GM19455 (cell line): Measurements from ENCODE around the gene THAP4.

Experiments used
- ATAC-seq: cut with Tn5 transposase; IDR thresholded peaks from one replicate; pipeline ENCODE4 v1.9.1; 2021; ENCODE audit not compliant: unreplicated experiment

The THAP4 gene

GRCh38 chr2:241639385-241639784, 2.4 kb upstream of the THAP4 start:
- ATAC-seq, result no peak

- no peak for ATAC-seq
Observed at GRCh38 chr2:241638940-241639339, 2.0 kb upstream of the THAP4 start.

- peak; percentile 24 for ATAC-seq
Observed at GRCh38 chr2:241637795-241638660, 1.1 kb upstream of the THAP4 start.

- ATAC-seq, result peak; percentile 31
Observed at GRCh38 chr2:241636182-241637017, 558 bp downstream of the THAP4 start.

- no peak for ATAC-seq
Observed at GRCh38 chr2:241635756-241636155, 1.2 kb downstream of the THAP4 start.

GRCh38 chr2:241633561-241633960, 3.4 kb downstream of the THAP4 start:
- no peak for ATAC-seq

GRCh38 chr2:241632478-241633325, 4.3 kb downstream of the THAP4 start:
- ATAC-seq, result no peak

GRCh38 chr2:241629762-241630435, 7.1 kb downstream of the THAP4 start:
- no peak for ATAC-seq

- no peak for ATAC-seq
Observed at GRCh38 chr2:241627675-241628074, 9.3 kb downstream of the THAP4 start.

GRCh38 chr2:241620419-241620769, 16.6 kb downstream of the THAP4 start:
- ATAC-seq, result no peak

- ATAC-seq, result no peak
Observed at GRCh38 chr2:241619597-241620418, 17.1 kb downstream of the THAP4 start.

- ATAC-seq, result no peak
Observed at GRCh38 chr2:241618829-241619228, 18.1 kb downstream of the THAP4 start.

- ATAC-seq, result no peak
Observed at GRCh38 chr2:241618296-241618805, 18.6 kb downstream of the THAP4 start.

- no peak for ATAC-seq
Observed at GRCh38 chr2:241617431-241618154, 19.4 kb downstream of the THAP4 start.

- no peak for ATAC-seq
Observed at GRCh38 chr2:241616168-241617125, 20.5 kb downstream of the THAP4 start.

GRCh38 chr2:241615522-241616052, 21.4 kb downstream of the THAP4 start:
- no peak for ATAC-seq

- no peak for ATAC-seq
Observed at GRCh38 chr2:241615041-241615440, 21.9 kb downstream of the THAP4 start.
